Tibial artery (tissue), 4 donors: ENCODE results near the gene EIF2S1.
"Not testable (repeated sequence)": the region's sequence is repeated elsewhere in the genome, so short reads cannot be mapped to it uniquely, and the experiment has no call there.

Experiments
- DNase-seq, 2 donors: peaks; one replicate each; pipeline ENCODE4 v3.0.0-alpha.2; 2019
- H3K27ac ChIP-seq, 2 donors: fragments of 200-600 bp; sonication (generic) in 1 of 2; 1 replicate in 1 of 2; 2 replicates in 1 of 2; pipeline ENCODE4 v1.5.1; 2018 to 2019; ENCODE audit warnings: mild to moderate bottlenecking in 1 of 2
- H3K27me3 ChIP-seq, 2 donors: fragments of 200-600 bp; sonication (generic) in 1 of 2; one replicate each; pipeline versions ENCODE4 v1.5.1 to v1.6.0; 2016 to 2019
- H3K36me3 ChIP-seq, 3 donors: fragments of 200-600 bp; sonication (generic) in 2 of 3; one replicate each; pipeline ENCODE4 v1.5.1; 2016 to 2019; ENCODE audit warnings: mild to moderate bottlenecking in 2 of 3
- H3K4me1 ChIP-seq, 4 donors: fragments of 200-600 bp; sonication (generic) in 2 of 4; 1 replicate in 3 of 4; 2 replicates in 1 of 4; pipeline ENCODE4 v1.5.1; 2016 to 2019
- H3K4me3 ChIP-seq, 2 donors: fragments of 200-600 bp; sonication (generic) in 1 of 2; 1 replicate in 1 of 2; 2 replicates in 1 of 2; pipeline ENCODE4 v1.5.1; 2018 to 2019; ENCODE audit warnings: mild to moderate bottlenecking in 2 of 2
- H3K9me3 ChIP-seq, 3 donors: fragments of 200-600 bp; sonication (generic) in 1 of 3; one replicate each; pipeline ENCODE4 v1.5.1; 2016 to 2019
- CTCF ChIP-seq, 2 experiments: fragments of 200-600 bp in 1 of 2; fragments of 450-650 bp in 1 of 2; IDR thresholded peaks; one replicate each; pipeline ENCODE4 v1.5.1; 2017 to 2019; ENCODE audit warnings: antibody characterized with exemption in 2 of 2, mild to moderate bottlenecking in 1 of 2, moderate library complexity in 1 of 2
- intact Hi-C: fragments of 100-400 bp; cut with DNase I; formaldehyde crosslinking; loops from one replicate; pipeline ENCODE4 v1.15.0; 2023; ENCODE audit warnings: low total_unique reads

EIF2S1 gene

GRCh38 chr14:67413806-67414769, 54.0 kb downstream of the EIF2S1 start:
- TF ChIP-seq CTCF (IDR thresholded peaks at IDR 0.05) = no peak
- H3K27ac ChIP-seq = no peak overlapping the region
- no peak for DNase-seq

GRCh38 chr14:67415610-67416009, 55.5 kb downstream of the EIF2S1 start:
- H3K4me3 ChIP-seq, H3K9me3 ChIP-seq, DNase-seq, H3K27ac ChIP-seq, H3K36me3 ChIP-seq, intact Hi-C loops: not testable (repeated sequence)
- Histone ChIP-seq H3K4me1 (peaks cover 0 to 11% (median 7%) of the 10 kb centered on the region in 4 donors), H3K27me3 (peaks cover 0 to 34% of the 10 kb centered on the region in 2 donors)

More at GRCh38 chr14:67413806-67414769, 54.0 kb downstream of the EIF2S1 start:
- intact Hi-C loops = no loop called here
- no peaks in the 10 kb centered on the region for H3K36me3 ChIP-seq
- peaks cover 0 to 11% (median 7%) of the 10 kb centered on the region in 4 donors for H3K4me1 ChIP-seq
- H3K9me3 ChIP-seq = no peaks in the 10 kb centered on the region
- peaks cover 0 to 29% of the 10 kb centered on the region in 2 donors for H3K27me3 ChIP-seq
- H3K4me3 ChIP-seq = no peak overlapping the region

GRCh38 chr14:67416085-67416484, 56.0 kb downstream of the EIF2S1 start:
- no peaks in the 10 kb centered on the region for H3K36me3 ChIP-seq
- peaks cover 0 to 32% of the 10 kb centered on the region in 2 donors for H3K27me3 ChIP-seq
- intact Hi-C loops = no loop called here
- no peaks in the 10 kb centered on the region for H3K9me3 ChIP-seq
- H3K4me3 ChIP-seq = no peak overlapping the region
- no peak for DNase-seq
- TF ChIP-seq CTCF (IDR thresholded peaks at IDR 0.05) = no peak
- no peak overlapping the region for H3K27ac ChIP-seq
- peaks cover 0 to 11% (median 7%) of the 10 kb centered on the region in 4 donors for H3K4me1 ChIP-seq

- TF ChIP-seq CTCF (IDR thresholded peaks at IDR 0.05) = no peak
- Histone ChIP-seq H3K9me3 (no peaks in the 10 kb centered on the region), H3K36me3 (no peaks in the 10 kb centered on the region), H3K4me1 (peaks cover 0 to 5% (median 4%) of the 10 kb centered on the region in 4 donors), H3K27me3 (peaks cover 0 to 25% of the 10 kb centered on the region in 2 donors), H3K27ac (no peak overlapping the region), H3K4me3 (no peak overlapping the region)
- DNase-seq = no peak
- intact Hi-C loops = no loop called here
Observed at GRCh38 chr14:67416810-67417209, 56.7 kb downstream of the EIF2S1 start.

GRCh38 chr14:67417633-67418032, 57.5 kb downstream of the EIF2S1 start:
- H3K9me3 ChIP-seq = no peaks in the 10 kb centered on the region
- H3K27ac ChIP-seq = no peak overlapping the region
- intact Hi-C loops = no loop called here
- TF ChIP-seq CTCF (IDR thresholded peaks at IDR 0.05) = no peak
- no peaks in the 10 kb centered on the region for H3K4me1 ChIP-seq
- H3K4me3 ChIP-seq = no peak overlapping the region
- H3K27me3 ChIP-seq = peaks cover 0 to 18% of the 10 kb centered on the region in 2 donors
- no peak for DNase-seq
- no peaks in the 10 kb centered on the region for H3K36me3 ChIP-seq
